CD4-positive, alpha-beta T cell treated with Interferon gamma for 1 hour (primary cell): ENCODE results near the gene ZNF513.

ENCODE experiments used
- DNase-seq: peaks from one replicate; pipeline ENCODE4 v3.0.0-alpha.2; 2020

Gene ZNF513

DNA sequence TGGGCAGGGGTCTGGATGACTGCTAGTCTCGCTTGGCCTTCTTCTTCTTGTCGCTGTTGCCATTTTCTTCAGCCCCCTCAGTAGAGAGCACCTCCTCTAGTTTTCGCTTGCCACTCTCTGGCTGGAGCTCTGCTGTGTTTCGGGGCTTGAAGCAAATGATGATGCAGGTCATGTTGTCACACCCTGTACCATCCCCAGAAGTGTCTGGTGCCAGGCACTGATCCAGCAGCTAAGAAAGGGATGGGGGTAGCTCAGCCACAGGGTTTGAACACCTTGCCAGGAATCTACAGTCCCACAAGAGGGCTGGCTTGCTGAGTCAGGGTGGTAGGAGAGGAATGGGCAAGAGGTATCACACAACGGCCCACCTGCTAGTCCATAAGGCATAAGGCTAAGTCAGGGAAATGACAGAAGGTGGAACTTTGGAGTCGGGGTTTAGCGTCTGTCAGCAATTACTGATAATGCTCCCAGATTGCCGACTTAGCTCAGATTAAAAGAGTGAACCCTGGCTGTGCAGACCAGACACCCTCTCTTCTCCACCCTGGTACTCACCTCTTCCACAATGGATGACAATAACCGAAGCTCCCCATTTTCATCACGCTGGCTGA, 1.1 kb upstream of the ZNF513 start:
- DNase-seq = no peak

DNA sequence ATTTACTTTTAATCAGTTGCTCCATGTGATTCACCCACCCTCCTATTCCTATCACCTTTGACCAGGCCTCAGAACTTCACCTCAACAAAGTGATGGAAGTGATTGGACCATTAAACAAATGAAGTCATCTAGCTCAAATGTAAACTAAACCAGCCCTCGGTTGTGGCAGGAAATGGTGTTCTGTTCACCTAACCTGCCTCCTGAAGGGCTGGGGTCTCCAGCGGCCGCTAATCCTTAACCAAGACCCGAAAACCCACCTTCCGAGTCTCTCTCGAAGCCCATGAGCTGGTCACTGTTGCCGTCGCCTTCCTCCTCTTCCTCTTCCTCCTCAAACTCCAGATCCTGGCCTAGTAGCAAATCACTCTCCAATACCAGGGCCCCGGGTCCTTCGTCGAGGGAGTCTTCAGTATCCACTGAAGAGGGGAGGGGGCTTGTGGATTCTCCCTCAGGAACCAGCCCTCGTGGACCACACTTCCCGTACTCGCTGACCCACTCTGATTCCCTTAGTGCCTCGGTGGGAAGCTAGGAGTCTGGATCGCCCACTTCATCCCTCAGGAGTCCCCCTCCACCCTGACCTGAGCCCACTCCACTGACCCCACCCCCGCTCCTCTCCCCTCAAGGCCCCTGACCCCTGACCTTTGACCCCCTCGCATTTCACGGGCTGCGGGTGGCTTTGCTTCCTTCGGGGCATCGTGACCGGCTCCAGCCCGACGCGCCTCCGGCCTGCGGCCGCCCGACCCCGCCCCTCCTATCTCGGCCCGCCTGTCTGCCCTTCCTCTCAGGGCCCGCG, 503 bp downstream of the ZNF513 start:
- DNase-seq = peak; percentile 56

DNA sequence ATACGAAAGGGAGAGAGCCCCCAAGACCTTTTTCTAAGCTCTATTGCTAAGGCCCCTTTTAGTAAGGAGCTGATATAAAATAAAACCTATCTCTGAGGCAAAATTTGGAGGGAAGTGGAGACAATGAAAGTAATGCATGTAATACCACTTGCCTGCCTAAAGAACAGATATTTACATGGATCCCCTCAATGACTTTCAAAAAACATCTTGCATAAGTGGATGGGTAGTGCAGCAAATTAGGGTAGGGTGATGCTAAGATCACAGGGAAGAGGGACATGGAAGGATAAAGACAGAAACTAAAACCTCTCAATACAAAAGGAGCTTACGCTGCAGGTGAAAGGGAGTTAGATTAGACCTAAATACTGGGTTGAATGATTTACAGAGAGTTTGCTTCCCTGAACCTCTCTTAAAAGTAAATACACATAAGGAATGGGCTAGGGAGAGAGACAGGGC, 1.1 kb downstream of the ZNF513 start:
- no peak for DNase-seq

DNA sequence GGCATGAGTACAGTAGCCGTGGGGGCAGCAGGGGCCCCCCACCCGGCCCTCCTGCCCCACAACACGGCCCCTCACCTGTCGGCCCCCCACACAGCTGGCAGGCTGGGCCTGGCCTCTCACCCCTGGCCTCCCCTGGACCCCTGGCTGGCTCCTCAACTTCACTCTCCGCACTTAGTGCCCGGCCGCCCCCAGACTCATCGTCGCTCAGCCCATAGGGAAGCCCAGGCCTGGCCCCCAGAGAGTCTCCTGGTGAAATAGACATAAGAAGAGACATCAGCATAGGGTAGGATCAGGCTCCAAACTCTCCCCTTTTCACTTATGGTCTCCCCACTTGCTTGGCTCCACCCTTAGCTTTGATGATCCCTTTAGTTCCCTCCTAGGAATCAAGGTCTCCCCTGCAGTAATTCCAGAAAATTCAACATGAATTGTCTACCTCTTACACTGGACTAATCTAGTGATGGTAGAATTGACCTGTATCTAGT, 1.7 kb downstream of the ZNF513 start:
- DNase-seq = no peak

DNA sequence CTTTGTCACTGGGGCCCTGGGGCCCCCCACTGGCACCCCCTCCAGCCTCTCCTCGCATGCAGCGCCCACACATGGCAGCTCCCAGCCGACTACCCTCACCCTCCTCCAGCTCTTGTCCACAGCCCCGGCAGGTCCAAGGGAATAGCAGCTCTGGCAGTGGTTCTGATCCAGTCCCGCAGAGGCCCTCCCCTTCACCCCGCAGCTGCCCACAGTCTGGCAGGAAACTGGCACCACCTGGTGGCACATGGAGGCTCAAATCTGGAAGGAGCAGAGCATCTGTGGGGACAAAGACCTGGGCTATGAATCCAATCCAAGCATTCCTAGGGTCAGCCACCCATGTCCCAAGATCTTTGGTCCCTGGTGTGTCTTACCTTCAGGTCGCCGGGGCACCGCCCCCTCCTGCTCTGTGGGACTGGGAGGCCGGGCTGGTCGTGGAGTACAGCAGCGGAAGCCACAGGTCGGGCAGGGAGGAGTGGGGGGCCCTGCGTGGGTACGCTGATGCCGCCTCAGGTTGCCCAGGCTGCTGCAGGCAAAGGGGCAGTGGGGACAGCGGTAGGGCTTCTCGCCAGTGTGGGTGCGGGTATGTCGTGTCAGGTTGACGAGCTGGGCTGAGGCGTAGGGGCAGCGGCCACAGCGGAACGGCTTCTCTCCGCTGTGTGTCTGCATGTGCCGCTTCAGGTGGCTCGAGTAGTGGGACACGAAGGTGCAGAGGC, 2.3 kb downstream of the ZNF513 start:
- DNase-seq = no peak

DNA sequence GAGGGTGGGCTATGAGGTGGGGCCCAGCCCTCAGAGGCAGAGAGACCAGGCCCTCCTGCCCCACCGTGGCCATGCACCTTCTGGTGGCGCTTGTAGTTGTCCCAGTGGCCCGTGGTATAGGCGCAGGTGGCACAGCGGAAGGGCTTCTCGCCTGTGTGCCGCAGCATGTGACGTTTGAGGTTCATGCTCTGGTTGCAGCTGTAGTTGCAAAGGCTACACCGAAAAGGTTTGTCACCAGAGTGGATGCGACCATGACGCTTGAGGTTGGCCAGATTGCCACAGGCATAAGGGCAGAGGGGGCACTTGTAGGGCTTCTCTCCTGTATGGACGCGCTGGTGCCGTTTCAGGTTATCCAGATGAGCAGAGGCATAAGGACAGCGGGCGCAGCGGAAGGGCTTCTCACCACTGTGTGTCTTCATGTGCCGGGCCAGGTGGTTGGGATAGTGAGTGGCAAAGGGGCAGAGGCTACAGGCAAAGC, 2.9 kb downstream of the ZNF513 start:
- DNase-seq = no peak

DNA sequence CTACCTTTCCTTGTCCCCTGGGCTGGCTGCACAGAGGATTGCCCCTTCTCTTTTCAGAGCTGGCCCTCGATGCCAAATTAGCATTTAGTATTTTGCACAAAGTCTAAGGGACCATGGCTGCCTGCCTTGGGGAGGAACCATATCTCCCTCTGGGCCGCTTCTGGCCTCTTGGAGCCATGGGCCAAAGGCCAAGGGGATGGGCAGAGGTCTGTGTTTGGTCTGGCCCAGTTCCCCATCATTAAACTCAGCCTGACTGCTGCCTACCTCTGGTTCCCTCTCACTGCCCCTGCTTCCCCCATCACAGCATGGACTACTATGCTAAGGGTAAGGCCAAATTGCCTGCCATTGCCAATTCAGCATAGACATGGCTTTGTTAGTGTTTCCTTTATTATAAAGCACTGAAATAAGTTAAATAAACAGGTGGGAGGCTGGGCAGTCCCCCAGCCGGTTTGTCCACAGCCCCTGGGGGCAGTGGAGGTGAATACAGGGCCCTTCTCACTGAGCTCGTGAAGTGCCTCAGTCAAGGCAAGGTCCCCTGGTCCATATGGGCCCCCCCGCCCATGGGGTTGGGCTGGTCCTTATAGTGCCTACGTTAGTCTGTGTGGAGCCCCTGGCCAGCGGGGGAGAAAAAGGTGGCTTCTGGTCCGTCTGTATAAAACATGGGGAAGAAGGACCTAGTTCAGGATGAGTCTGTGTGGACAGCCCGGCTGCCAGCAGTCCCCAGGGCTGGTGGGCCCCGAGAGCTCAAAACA, 3.5 kb downstream of the ZNF513 start:
- DNase-seq = no peak

DNA sequence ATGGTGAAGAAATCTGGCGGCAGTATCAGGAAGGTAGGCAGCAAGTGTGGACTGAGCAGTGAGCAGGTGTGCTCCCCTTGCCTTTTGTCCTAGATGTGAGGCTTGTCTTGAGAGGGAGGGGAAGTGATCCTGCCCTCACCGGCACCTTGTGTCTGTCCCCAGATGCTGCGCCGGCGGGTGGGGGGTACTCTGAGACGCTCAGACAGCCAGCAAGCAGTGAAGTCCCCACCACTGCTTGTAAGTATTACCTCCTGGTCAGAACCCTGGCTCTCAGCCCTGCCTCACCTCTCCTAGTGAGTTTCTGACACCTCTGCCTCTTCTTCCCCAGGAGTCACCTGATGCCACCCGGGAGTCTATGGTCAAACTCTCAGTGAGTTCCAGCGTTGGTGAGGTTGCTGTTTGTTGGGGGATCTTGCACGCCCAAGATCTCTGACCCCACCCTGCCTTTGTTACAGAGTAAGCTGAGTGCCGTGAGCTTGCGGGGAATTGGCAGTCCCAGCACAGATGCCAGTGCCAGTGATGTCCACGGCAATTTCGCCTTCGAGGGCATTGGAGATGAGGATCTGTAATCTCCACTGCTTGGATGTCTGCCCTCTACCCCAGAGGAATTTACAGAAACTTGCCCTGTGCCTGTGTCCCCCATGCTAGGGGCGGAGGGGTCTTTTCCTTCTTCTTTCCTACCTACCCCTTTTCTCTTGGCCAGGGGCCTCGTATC, 4.2 kb downstream of the ZNF513 start:
- no peak for DNase-seq

DNA sequence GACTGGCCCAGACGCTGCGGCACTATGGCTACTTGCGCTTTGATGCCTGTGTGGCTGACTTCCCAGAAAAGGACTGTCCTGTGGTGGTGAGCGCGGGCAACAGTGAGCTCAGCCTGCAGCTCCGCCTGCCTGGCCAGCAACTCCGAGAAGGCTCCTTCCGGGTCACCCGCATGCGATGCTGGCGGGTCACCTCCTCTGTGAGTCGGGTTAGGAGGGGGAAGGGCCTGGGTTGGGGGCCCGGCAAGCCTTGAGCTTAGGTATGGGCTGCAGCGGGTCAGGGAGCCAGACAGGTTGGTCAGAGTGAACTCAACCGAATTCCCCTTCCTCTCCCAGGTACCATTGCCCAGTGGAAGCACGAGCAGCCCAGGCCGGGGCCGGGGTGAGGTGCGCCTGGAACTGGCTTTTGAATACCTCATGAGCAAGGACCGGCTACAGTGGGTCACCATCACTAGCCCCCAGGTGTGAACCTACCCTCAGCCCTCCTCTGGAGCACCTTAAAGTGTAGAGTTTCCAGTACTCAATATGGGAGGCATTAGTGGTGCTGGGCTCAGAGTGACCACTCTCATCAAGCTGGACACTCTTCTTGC, 4.9 kb downstream of the ZNF513 start:
- no peak for DNase-seq

DNA sequence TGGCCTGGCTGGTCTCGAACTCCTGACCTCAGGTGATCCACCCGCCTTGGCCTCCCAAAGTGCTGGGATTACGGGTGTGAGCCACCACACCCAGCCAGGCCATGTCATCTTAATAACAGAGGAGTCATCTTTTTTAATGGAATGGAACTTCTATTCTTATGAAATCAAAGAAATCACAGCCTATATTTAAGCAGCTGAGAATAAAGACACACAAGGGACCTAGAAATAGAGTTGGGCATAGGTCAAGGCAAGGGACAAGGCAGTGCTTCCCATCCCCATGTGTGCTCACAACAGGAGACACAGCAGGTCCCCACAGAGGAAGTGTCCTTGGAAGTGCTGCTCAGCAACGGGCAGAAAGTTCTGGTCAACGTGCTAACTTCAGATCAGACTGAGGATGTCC, 7.0 kb downstream of the ZNF513 start:
- no peak for DNase-seq

DNA sequence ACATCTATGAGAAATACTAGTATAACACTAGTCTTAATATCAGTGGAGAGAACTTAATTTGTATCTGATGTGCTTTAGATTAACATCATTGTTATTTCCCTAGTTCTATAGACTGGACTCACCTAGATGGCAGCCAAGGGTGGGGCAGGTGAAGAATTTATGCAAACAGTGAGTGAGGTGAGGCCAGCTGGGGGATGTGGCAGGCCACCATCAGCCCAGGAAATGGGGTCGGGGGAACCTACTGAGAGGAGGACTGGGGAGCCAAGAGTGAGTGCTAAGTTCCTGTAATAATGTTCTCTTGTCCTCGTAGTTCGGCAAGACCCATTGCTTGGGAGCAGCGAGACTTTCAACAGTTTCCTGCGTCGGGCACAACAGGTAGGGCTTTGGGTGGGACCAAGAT, 7.6 kb downstream of the ZNF513 start:
- DNase-seq = no peak

DNA sequence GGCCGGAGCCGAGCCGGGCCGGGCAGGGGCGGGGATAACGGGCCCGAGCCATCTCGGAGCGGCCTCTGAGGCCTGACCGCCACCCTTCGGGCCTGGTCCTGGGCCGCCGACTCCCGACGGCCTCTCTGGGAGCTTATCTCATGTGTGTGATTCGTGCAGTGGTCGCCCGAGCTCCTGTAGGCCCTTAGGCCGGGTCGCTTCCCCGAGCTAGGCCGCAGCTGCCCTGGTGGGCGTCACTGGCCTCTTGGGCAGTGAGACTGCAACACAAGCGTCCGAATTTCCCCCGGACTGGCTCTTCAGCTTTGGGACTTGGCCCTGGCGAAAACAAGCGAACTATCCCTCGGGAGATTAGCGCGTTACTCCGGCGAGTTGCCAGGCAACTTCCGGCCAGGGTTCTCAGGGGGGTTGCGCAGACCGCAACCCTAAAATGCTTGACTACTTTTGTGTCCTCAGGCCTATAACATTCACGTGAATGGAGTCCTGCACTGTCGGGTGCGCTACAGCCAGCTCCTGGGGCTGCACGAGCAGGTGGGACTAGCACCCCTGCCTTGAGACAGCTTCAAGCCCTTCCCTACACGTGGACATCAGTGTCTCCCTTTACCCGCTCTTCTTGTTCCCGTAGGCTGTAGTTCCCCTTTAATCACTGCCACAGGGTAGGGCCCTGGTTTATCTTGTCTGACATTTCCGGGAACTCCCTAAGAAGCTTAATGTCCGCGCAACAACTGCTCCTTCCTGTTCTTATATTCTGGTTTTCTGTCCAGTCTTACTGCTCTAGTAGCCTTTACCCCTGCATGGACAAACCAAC, 9.5 kb downstream of the ZNF513 start:
- peak; percentile 57 for DNase-seq

DNA sequence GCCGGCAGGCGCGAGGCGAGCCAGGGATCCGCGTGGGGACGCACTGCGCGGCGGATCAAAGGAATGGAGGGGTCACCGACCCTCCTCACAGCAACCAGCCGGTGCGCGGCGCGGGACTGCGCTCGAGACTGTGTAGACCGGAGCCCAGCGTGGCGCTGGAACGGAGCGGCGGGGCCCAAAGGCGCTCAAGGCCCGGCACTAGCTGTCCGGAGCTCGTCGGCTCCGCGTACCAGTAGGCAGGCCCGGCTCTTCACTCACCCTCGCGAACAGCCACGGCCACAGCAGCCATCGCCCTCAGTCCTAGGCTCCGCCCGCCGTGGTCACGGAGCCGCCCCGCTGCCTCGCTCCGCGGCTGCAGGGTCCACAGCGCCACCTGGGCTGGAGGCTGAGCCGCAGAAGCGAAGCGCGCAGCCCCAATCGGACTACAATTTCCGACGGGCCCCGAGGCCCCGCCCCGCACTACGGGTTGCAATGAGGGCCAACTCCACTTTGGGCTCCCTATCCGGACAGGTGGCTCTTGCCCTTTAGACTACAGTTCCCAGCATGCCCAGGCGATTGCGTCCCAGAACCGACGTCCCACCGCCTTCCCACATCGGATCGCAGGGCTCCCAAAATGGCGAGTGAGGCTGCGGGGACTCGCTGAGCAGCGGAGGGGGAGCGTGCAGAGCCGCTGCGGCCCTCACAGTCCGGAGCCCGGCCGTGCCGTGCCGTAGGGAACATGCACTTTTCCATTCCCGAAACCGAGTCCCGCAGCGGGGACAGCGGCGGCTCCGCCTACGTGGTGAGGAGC, 10.3 kb downstream of the ZNF513 start, which contains the start of the genes EIF2B4 and SNX17:
Gene EIF2B4 (minus strand): TSS at position 313 of the 790 bp plus-strand sequence. CDS start 24 bp downstream, at position 289.
Gene SNX17 (plus strand): TSS at position 591 of the 790 bp plus-strand sequence. CDS start 128 bp downstream, at position 719.
- peak; percentile 99 for DNase-seq

DNA sequence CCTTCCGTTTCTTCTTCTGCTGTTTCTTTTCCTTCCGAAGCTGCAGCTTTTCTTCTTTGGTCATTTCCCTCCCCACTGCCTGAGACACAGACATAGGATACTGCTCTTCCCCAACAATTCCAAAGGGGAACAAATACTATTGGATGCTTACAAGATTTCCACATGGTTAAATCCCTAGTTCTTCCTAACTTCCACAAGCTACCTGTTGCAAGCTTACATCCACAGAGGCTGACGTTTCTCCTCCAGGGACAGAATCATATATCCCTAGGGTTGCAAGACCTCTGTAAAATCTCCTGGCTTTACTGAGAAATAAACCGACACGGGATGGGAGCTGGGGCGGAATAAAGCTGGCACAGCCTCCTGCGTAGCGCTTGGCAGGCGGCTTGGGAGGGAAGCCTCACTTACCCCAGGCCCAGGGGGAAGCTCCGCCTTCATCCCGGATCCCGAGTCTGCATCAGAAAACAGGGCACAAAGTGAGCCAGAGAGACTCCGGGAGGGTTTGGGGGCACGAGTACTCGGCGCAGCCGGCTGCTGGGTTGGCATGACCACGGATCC, 11.0 kb downstream of the ZNF513 start:
- DNase-seq = no peak

DNA sequence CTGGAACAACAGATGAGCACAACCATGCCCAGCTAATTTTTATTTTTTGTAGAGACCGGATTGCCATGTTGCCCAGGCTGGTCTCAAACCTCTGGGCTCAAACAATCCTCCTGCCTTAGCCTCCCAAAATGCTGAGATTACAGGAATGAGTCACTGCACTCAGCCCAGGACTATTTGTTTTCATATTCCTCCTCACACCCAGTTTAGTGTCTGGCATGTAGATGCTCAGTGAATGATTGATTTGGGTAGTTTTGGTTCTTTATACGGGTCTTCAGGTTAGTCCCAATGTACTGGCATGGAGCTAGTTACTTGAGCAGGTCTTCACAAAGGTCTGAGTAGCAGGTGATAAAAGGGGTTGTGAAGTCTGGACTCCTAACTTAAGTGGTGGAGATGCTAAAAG, 16.6 kb downstream of the ZNF513 start:
- DNase-seq = no peak

DNA sequence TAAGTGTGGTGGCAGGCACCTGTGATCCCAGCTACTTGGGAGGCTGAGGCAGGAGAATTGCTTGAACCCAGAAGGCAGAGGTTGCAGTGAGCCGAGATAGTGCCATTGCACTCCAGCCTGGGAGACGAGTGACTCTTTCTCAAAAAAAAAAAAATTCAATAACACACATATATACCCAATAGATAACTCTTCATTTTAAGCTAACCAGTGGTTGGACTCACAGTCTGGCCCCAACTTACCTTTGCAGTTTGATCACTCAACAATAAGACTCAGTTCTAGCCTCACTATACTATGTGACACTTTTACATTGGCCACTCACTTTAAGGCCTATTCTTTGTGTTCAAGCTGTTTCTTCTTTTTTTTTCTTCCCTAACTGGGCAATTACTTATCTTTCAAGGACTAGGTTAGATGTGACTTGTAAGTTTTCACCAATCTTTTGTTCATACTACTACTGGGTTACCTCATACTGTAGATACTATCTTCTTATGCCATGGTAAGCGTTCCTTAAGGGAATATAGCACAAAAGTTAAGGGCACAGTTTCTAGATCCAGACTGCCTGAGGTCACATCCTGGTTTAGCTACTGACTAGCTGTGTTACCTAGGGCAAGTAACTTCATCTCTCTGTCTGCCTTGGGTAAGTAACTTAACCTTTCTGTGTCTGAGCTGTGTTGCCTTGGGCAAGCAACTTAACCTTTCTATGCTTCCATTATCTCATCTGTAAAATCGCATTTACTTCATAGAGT, 17.7 kb downstream of the ZNF513 start:
- no peak for DNase-seq

DNA sequence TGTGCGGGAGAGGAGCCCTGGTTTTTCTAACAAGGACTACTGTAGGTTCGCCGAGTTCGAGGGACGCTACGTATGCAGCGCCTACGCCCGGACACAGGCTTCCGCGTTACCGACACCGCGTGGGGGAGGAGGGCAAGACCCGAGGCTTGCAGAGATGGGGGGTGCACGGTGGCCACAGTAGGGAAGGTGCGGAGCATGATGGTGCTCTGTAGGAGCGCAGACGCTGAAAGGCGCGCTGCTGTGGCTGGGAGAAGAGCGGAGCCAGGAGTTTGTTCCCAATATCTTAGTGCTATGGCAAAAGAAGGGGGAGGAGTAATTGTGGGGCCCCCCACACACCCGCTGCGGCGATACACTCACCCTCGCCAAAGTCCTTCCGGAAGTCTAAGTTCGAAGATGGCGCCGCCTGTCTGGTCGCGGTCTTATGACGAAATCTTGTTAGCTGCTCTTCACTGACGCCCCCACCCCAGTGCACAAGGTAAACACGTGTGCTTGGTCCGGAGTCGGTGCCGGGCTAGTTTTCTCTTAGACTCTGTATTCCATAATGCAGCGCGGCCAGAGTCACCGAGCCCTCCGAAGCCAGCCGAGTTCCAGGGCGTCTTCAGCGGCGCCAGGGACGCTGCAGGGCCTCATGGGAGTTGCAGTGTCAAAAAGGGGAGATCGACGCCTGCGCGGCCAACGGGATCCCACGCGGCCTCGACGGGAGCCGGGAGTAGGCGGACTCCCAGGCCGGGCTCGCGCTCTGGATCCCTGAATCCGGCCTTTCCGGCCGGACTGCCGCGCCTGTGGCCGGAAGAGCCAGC, 24.0 kb downstream of the ZNF513 start, which contains the start of gene GTF3C2:
Gene GTF3C2 (minus strand): TSS at position 383 of the 800 bp plus-strand sequence. CDS start 13,210 bp downstream, outside the sequence.
- DNase-seq = peak; percentile 92

DNA sequence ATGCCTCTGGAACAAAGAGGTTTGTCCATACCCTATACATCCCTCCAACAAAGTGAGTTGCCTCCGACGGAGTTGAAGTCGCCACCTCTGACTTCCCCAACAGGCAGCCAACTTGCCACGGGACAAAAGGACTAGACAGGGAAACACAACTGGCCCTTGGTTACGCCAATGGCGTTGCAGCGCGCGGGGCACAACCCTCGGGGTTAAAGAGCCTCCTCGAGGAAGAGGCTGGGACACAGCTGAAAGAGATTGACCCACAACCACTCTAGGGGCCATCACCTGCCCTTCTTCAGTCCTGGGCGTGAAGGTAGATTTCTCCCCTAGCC, 24.5 kb downstream of the ZNF513 start:
- DNase-seq = no peak
